Endometrial microvascular endothelial cells (primary cell): ENCODE results near the gene GUCY1A1. TPM values are rescaled to one million over a fixed set of nuclear protein-coding genes. Genes with fewer than 3 reads are reported as not detected.
"Not testable (repeated sequence)": the region's sequence is repeated elsewhere in the genome, so short reads cannot be mapped to it uniquely, and the experiment has no call there.

Experiments
- in situ Hi-C: cut with HindIII; loops from 2 replicates; pipeline ENCODE4 v1.10.0; 2017; ENCODE audit warnings: low sequenced_read_pairs, low pct_unique_long_range_greater_than_20kb; ENCODE audit errors: inconsistent ontology term
- total RNA-seq: library from RNA; depleted of rRNA; stranded (reverse); fragments of >200 nt; gene quantifications from one replicate; pipeline ENCODE4 v1.2.3, GENCODE V29; 2015; ENCODE audit errors: inconsistent ontology term

GUCY1A1 gene, protein sequence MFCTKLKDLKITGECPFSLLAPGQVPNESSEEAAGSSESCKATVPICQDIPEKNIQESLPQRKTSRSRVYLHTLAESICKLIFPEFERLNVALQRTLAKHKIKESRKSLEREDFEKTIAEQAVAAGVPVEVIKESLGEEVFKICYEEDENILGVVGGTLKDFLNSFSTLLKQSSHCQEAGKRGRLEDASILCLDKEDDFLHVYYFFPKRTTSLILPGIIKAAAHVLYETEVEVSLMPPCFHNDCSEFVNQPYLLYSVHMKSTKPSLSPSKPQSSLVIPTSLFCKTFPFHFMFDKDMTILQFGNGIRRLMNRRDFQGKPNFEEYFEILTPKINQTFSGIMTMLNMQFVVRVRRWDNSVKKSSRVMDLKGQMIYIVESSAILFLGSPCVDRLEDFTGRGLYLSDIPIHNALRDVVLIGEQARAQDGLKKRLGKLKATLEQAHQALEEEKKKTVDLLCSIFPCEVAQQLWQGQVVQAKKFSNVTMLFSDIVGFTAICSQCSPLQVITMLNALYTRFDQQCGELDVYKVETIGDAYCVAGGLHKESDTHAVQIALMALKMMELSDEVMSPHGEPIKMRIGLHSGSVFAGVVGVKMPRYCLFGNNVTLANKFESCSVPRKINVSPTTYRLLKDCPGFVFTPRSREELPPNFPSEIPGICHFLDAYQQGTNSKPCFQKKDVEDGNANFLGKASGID
- total RNA-seq: 1.5 TPM

- in situ Hi-C loops: no loop called here
These were observed at the start of gene GUCY1A1 for GRCh38 chr4:155666344-155667221. TSS of gene GUCY1A1 (plus strand) at chr4:155666848. CDS start at chr4:155696868, 30,020 bp downstream.

GRCh38 chr4:155617296-155617695 is 49.4 kb upstream of the GUCY1A1 start:
- in situ Hi-C loops: no loop called here

DNA sequence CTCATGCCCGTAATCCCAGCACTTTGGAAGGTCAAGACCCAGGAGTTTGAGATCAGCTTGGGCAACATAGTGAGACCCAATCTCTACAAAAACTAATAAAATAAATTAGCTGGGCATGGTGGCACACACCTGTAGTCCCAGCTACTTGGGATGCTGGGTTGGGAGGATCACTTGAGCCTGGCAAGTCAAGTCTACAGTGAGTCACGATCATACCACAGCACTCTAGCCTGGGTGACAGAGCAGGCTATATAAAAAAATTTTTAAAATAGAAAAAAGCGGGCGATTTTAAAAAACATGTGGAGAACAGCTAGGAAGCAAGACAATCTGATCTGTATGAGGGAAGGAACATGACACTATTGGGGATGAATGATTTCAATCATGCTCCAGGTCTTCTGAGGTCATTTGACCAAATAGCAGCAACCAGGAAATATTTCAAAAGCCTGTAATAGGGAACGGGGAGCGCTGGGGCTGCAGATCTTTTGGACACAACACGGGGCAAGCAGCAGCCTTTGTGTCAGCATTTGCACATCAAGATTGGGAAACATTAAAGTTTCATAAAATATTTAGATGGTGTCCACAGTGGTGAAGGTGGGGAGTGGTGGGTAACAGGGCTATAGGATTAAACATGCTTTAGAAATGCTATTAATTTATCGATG is 48.3 kb upstream of the GUCY1A1 start:
- in situ Hi-C loops: no loop called here

DNA sequence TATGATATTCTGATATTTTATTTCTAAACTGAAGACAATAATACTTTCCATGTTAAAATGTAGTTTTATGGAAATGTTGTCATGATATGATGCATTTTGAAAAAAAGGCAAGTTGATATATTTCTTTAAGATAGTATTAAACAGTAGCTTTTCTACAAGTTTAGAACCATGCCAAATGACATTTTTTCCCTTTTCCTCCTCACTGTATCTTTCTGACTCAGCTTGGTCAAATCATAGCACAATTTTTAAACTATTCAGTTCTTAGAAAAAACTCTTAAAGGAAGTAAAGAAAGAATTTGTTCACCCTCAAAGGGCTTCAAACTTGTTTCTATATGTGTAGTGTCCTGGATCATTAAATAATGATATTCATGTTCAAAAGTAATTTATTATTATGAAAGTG is 46.0 kb upstream of the GUCY1A1 start:
- in situ Hi-C loops: no loop called here

DNA sequence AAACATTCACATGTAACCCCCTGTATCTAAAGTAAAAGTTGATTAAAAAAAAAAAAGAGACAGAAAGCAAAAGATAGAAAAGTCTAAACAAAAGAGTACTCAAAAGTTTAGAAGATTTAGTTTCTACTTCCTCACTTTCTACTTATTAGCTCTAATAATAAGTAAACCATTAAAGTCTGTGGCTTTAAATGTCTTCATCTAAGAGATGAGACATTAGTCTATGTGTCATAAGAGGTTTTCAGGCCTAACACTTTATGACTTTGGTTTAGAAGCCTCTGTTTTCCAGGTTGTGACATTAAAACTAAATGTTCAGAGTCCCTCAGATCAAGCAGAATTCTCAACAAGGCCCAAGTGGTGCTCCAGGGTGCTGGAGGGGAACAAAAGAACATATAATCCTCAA is 42.2 kb upstream of the GUCY1A1 start:
- in situ Hi-C loops: no loop called here

DNA sequence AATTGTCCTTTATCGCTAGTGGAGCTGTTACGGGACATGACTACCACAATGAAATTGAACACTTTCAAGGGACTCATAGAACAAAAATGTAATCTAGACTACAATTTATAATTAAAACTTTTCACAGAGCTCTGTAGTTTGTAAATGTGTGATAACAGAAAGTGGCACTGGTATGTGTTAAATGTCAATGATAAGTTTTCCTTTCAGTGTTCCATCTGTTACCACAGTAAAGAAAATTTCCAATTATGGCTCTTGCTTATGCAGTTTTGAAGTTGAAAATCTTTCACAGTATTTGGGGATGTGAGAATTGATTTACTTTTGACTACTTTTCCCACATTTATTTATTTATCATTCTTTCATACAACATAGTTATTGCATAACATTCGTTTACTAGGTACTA is 40.1 kb upstream of the GUCY1A1 start:
- in situ Hi-C loops: no loop called here

DNA sequence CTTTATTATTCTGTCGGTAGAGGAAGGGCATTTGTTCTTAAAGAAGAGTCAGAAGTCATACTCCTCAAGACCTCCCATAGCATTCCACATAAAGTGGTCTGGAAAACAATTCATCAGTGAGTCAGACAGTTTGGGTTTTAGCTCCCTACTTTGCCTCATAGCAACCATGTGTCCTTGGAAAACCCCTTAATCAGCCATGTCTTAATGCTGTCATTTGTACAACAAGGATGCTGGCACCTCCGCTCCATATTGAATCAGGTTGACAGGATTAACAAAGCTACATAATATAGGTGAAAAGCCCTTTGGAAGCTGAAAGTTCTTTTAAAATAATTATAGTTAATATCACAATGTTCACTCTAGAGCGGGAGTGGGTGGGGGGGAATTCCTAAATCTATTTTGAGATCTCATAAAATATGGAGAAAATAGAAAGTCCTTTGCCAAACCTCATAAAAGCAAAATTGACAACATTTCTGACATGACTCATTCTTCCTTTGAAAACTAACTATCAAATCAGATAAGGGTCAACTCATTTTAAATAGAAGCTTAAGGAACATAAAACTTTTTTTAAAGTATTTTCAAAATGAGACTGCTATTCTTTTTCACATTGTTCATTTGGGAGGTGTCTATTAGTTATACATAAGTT is 37.3 kb upstream of the GUCY1A1 start:
- in situ Hi-C loops: no loop called here

DNA sequence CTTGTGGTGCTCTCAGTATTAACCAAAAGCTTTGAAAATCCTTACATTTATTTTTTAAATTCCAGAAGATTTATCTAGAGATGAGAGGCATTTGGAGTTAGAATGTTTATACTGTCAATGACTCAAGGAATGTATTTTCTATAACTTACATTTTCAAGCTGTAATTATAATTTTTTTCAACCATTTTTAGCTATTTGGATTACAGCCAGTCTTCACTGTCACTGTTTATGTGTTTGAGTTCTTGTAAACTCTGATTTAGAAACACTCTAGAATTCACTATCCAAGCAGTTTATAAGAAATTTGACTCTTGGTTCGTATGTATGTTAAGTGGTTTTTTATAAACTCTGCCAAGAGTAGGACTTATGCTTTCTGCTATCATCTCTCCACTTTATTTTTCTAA is 36.7 kb upstream of the GUCY1A1 start:
- in situ Hi-C loops: no loop called here

DNA sequence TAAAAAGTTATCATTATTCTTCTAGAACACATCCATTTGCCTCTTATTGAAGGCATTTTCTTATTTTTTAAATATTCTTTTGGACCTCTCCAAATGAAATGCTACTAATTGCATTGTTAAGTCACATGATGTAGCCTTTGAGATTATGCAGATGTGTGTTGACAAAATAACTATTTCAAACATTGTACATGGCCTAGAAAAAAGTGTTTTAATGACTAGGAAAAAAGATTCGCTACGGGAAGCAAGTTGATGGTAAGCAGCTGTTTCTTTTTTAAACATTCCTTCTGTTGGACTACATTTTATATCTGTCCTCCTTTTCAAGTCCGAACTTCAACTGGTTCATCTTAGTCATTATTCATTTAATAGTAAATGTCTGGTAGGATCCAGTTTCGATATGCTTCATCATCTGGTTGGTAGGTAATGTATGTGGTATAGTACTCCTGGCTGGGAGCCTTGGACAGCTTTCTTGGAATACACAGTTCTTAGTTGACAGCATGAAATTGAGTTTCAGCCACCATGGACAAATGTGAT is 34.3 kb upstream of the GUCY1A1 start:
- in situ Hi-C loops: no loop called here

- in situ Hi-C loops: no loop called here
These were observed 28.3 kb upstream of the GUCY1A1 start for GRCh38 chr4:155638195-155638965.

DNA sequence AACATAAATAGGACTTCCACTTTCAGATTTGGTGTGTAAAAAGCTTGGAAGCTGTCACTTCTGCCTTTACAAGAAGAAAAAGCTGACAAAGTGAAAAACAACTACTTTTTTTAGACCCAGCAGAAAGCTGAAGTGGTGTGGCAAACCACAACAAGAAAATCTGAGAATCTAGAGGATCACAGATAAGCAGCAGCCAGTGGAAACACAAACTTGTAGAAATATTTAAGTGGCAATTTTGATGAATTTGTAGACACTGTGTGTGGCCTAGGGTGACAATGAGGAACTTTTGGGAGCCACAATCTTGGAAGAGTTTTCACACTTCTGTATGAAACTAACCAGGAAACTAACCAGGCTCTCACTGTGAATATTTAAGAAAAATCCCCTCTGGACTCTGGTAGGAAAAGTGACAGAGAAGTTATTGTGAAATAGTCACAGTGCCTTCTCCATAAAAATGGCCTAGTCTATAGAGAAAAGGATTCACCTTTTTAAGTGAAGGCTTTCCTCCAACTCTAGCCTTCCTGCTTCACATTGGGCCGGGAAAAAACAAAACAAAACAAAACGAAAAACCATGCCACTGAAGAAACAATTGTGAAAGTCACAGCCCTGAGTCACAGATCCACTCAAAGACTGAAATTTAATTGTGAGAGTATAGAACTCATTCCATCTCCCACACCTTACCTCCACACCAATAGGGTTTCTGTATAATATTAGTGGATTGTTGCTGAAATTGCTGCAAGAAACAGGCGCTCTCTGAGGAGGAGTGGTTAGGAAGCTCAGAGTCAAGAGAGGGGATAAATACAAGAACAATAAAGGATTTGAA is 26.7 kb upstream of the GUCY1A1 start:
- in situ Hi-C loops: no loop called here

DNA sequence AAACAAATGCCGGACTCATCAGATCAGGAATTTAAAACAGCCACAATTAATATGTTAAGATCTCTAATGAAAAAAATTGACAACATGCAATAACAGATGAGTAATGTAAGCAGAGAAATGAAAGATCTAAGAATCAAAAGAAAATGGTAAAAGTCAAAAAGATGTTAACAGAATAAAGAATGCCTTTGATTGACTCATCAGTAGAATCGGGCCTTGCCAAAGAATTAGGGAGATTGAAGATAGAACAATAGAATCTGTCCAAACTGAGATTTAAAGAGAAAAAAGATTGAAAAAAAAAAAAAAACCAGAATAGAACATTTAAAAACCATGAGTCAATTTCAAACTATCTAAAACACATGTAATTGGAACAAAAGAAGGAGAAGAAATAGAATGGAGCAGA is 25.9 kb upstream of the GUCY1A1 start:
- in situ Hi-C loops: no loop called here

- in situ Hi-C loops: no loop called here
These were observed 23.6 kb upstream of the GUCY1A1 start for GRCh38 chr4:155643087-155643486.

DNA sequence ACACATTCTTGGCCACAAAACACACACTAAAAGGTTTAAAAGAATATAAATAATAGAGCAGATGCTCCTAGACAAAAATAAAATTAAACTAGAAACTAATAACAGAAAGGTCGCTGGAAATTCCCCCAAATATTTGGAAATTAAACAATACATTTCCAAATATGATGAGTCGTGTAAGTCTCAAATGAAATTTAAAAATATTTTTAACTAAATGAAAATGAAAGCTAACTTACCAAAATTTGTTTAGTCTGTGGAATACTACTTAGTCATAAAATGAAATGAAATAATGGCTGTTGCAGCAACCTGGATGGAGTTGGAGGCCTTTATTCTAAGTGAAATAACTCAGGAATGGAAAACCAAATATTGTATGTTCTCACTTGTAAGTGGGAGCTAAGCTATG is 20.6 kb upstream of the GUCY1A1 start:
- in situ Hi-C loops: no loop called here

DNA sequence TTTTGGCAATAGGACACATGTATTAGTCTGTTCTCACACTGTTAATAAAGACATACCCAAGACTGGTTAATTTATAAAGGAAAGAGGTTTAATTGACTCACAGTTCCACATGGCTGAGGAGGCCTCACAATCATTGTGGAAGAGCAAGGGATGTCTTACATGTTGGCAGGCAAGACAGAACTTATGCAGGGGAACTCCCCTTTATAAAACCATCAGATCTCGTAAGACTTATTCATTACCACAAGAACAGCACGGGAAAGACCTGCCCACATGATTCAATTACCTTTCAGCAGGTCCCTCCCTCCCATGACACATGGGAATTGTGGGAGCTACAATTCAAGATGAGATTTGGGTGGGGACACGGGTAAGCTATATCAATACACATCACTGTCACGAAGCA is 15.9 kb upstream of the GUCY1A1 start:
- in situ Hi-C loops: not testable (repeated sequence)

- in situ Hi-C loops: no loop called here
These were observed 13.6 kb upstream of the GUCY1A1 start for GRCh38 chr4:155653052-155653451.

DNA sequence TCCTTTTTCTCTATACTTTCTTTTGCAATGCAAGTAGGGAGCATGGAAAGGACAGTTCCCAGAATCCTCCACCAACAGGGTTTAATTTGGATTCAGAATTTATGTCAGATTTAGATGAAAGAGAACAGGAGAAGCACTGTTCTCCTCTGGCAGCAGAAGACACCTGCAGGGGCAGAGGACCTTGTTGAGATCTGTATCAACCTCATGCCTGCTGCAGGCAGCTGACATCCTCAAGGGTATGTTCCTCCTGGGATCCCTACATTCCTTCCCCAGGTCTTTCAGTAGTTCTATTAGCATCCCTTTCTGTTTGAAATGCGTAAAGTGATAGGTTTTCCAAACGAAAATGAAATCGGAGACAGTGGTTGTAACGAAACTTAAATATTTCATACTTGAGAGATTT is 10.6 kb upstream of the GUCY1A1 start:
- in situ Hi-C loops: no loop called here
